Gastrocnemius medialis (tissue), 4 donors: ENCODE results near the gene ZBTB21. TPM values are rescaled to one million over a fixed set of nuclear protein-coding genes. Genes with fewer than 3 reads are reported as not detected.

ENCODE experiments used
- ATAC-seq, 2 donors: fragments of 150-250 bp; one replicate each; pipeline ENCODE4 v1.9.1; 2016
- DNase-seq, 2 donors: peaks; one replicate each; pipeline ENCODE4 v3.0.0-alpha.2; 2019
- H3K27ac ChIP-seq, 4 donors: fragments of 200-600 bp; sonication (generic); 1 replicate in 1 of 4; 2 replicates in 3 of 4; pipeline ENCODE4 v1.5.1; 2016 to 2018; ENCODE audit warnings: mild to moderate bottlenecking in 2 of 4, moderate library complexity in 1 of 4
- H3K27me3 ChIP-seq, 3 donors: fragments of 200-600 bp; sonication (generic) in 2 of 3; 1 replicate in 1 of 3; 2 replicates in 2 of 3; pipeline versions ENCODE4 v1.5.1 to v1.6.0; 2016 to 2019; ENCODE audit warnings: mild to moderate bottlenecking in 1 of 3, moderate library complexity in 1 of 3
- H3K36me3 ChIP-seq, 2 donors: fragments of 200-600 bp; sonication (generic) in 1 of 2; one replicate each; pipeline ENCODE4 v1.5.1; 2017 to 2018
- H3K4me1 ChIP-seq, 2 donors: fragments of 200-600 bp; sonication (generic) in 1 of 2; one replicate each; pipeline ENCODE4 v1.5.1; 2016 to 2017; ENCODE audit warnings: mild to moderate bottlenecking in 2 of 2
- H3K4me3 ChIP-seq, 4 donors: fragments of 200-600 bp; sonication (generic) in 3 of 4; 1 replicate in 1 of 4; 2 replicates in 3 of 4; pipeline ENCODE4 v1.5.1; 2016 to 2019; ENCODE audit warnings: mild to moderate bottlenecking in 2 of 4
- H3K9me3 ChIP-seq, 3 donors: fragments of 200-600 bp; sonication (generic) in 2 of 3; 1 replicate in 1 of 3; 2 replicates in 2 of 3; pipeline ENCODE4 v1.5.1; 2016 to 2019
- POLR2A ChIP-seq, 2 donors: fragments of 450-650 bp; IDR thresholded peaks; one replicate each; pipeline ENCODE4 v1.6.1; 2017; ENCODE audit warnings: antibody characterized with exemption in 2 of 2, mild to moderate bottlenecking in 2 of 2, moderate library complexity in 2 of 2
- in situ Hi-C, 4 donors: fragments of 200-750 bp; cut with MboI; loops; one replicate each; pipeline versions ENCODE4 v1.15.0 to v1.8.0; 2017; ENCODE audit warnings: low sequenced_read_pairs in 4 of 4
- intact Hi-C: fragments of 100-400 bp; cut with DNase I; formaldehyde crosslinking; loops from one replicate; pipeline ENCODE4 v1.15.1; 2023; ENCODE audit warnings: low total_unique reads
- total RNA-seq, 4 donors: library from RNA; depleted of rRNA; stranded (reverse); fragments of >200 nt; gene quantifications; one replicate each; pipeline versions ENCODE4 v1.1.0 to v1.2.3, GENCODE V29; 2016
- TF ChIP-seq, protein P1 (sequence below), 5 experiments: fragments of 450-650 bp in 3 of 5; fragments of 200-600 bp in 2 of 5; sonication (generic) in 2 of 5; IDR thresholded peaks in 4 of 5; conservative IDR thresholded peaks in 1 of 5; 1 replicate in 4 of 5; 2 replicates in 1 of 5; pipeline ENCODE4 v1.5.1; 2016 to 2019; ENCODE audit warnings: antibody characterized with exemption in 5 of 5, mild to moderate bottlenecking in 3 of 5, moderate library complexity in 3 of 5

ZBTB21 gene
- total RNA-seq, 4 donors from 2014 or later = 1.9 to 5.0 (median 4.0) TPM

DNA sequence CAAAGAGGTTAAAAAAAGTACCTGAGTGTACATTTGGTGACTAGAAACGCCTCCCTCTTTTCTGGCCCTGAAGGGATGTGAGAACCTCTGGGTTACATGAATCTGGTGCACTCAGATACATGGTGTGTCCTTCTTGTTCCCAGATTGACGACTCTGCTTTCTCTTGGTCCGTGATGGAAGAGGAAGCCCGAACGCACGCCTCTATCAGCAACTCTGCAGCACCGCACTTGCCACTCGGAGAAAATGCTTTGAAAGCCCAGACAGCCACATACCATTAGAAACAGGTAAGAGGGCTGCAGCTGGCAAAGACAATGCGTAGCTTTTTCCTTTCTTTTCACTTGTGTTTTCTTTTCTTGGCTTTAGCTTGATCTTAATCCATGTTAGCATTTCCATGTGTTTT is 21.1 kb upstream of the ZBTB21 start:
- no peak for ATAC-seq
- Histone ChIP-seq H3K4me3 (no peak overlapping the region), H3K4me1 (no peaks in the 10 kb centered on the region), H3K27me3 (no peaks in the 10 kb centered on the region), H3K9me3 (no peaks in the 10 kb centered on the region), H3K36me3 (no peaks in the 10 kb centered on the region), H3K27ac (no peak overlapping the region)
- in situ Hi-C loops = no loop called here
- intact Hi-C loops = no loop called here
- no peak for DNase-seq
- TF ChIP-seq, protein P1, sequence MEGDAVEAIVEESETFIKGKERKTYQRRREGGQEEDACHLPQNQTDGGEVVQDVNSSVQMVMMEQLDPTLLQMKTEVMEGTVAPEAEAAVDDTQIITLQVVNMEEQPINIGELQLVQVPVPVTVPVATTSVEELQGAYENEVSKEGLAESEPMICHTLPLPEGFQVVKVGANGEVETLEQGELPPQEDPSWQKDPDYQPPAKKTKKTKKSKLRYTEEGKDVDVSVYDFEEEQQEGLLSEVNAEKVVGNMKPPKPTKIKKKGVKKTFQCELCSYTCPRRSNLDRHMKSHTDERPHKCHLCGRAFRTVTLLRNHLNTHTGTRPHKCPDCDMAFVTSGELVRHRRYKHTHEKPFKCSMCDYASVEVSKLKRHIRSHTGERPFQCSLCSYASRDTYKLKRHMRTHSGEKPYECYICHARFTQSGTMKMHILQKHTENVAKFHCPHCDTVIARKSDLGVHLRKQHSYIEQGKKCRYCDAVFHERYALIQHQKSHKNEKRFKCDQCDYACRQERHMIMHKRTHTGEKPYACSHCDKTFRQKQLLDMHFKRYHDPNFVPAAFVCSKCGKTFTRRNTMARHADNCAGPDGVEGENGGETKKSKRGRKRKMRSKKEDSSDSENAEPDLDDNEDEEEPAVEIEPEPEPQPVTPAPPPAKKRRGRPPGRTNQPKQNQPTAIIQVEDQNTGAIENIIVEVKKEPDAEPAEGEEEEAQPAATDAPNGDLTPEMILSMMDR (IDR thresholded peaks at IDR 0.05 in 4 of 5, conservative IDR thresholded peaks at IDR 0.05 in 1 of 5) = no peak
- TF ChIP-seq POLR2A (IDR thresholded peaks at IDR 0.05) = no peak

DNA sequence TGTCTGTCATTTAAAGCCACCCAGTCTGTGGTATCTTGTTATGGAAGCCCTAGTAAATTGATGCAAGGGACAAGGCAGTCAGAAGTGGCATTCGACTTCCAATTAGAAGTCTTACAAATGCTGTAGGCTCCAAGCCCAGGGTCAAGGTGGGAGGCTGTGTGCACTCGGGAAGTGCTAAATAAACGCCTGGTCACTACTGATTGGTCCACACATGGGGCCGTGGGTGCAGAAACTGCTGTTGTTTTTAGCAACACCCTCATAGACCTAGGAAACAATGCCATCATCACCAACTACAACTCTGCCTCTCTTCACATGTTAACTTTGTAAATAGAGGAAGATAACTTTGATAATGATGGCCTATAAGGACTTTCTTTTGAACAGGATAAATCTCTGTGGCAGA is 20.2 kb upstream of the ZBTB21 start:
- Histone ChIP-seq H3K4me3 (no peak overlapping the region), H3K4me1 (no peaks in the 10 kb centered on the region), H3K9me3 (no peaks in the 10 kb centered on the region), H3K27ac (no peak overlapping the region), H3K36me3 (no peaks in the 10 kb centered on the region), H3K27me3 (no peaks in the 10 kb centered on the region)
- no peak for ATAC-seq
- TF ChIP-seq POLR2A (IDR thresholded peaks at IDR 0.05) = no peak
- TF ChIP-seq, protein P1 (IDR thresholded peaks at IDR 0.05 in 4 of 5, conservative IDR thresholded peaks at IDR 0.05 in 1 of 5) = no peak
- in situ Hi-C loops (no loop called here), intact Hi-C loops (no loop called here)
- DNase-seq = no peak

DNA sequence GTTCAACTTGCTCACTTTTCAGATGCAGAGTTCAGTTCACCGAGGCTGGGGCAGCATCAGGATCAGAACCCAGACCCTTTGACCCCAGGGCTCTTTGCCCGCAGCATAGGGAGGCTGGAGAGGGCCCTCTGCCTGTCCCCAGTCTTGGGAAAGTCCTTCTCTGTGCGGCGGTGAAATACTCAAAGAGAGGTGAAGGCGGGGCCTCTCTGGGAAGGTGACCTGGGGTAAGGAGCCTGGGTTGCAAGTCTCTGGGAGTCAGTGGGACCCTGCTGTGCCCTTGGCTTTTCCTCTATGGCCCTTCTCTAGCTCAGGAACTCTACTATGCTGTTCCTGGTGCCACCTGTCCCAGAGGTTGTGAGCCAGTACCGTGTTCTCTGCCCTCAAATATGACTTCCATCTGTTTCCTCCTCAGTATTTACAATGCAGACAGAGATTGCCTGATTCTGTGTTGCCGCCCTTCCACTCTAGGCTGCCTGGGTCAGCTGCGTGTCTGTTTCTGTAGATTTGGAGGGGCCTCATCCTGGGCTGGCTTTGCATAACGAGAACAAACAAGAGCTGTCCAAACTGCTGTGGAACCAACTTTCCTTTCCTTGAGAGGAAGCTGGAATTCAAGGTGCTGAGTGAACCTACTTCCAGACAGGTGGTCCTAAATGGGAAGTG is 18.7 kb upstream of the ZBTB21 start:
- no peaks in the 10 kb centered on the region for H3K9me3 ChIP-seq
- peaks cover 0 to 3% (median 0%) of the 10 kb centered on the region in 3 donors for H3K27me3 ChIP-seq
- no peaks in the 10 kb centered on the region for H3K4me1 ChIP-seq
- no peaks in the 10 kb centered on the region for H3K36me3 ChIP-seq
- H3K27ac ChIP-seq = peak overlapping the region in 1 of 4 donors; percentile 26
- in situ Hi-C loops = no loop called here
- ATAC-seq = no peak
- no peak for TF ChIP-seq POLR2A (IDR thresholded peaks at IDR 0.05)
- TF ChIP-seq, protein P1 (IDR thresholded peaks at IDR 0.05 in 4 of 5, conservative IDR thresholded peaks at IDR 0.05 in 1 of 5) = no peak
- no peak for DNase-seq
- intact Hi-C loops = no loop called here
- no peak overlapping the region for H3K4me3 ChIP-seq

DNA sequence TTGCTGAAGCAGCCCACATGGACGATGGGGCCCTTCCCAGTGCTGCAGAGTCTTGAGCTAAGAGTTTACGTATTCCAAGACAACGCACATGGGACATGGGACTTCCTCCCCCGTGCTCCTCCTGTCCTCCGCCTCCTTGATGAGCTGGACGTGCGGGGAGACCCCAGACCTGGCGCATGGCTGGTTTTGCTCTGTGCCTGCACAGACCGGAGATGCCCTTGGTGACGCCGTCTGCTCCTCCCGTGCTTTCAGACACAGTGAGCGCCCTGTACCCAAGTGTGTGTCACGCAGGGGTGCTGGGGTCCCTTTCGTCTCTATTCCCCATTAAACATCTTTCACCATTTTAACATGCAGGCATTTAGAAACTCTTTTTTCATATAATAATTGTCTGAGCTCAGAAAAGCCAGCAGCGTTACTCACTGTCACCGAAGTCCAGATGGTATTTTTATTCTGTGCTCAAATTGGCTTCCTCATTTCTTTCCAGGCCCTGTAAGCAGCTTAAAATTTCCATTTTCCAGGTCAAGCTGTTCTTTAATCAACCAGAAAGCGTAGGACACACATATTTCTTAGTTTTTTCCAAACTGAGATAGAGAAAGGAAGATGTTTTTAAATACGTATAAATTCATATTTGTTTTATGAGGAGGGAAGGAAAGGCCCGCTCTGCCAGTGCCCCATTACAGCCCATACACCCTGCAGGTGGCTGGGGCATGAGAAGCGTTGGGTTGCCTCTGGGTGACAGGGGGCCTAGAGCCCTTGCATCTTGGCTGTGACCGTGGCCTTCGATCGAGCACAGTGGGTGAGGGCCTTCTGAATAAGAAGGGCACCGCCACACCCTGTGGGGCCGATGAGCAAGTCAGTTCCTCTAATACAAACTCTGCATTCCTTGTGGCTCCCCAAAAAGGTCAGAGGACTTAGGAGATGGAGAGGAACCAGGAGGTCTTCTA is 17.9 kb upstream of the ZBTB21 start:
- H3K36me3 ChIP-seq = no peaks in the 10 kb centered on the region
- in situ Hi-C loops (no loop called here), intact Hi-C loops (no loop called here)
- H3K27ac ChIP-seq = no peak overlapping the region
- H3K9me3 ChIP-seq = no peaks in the 10 kb centered on the region
- no peaks in the 10 kb centered on the region for H3K4me1 ChIP-seq
- no peak for TF ChIP-seq POLR2A (IDR thresholded peaks at IDR 0.05)
- TF ChIP-seq, protein P1 (IDR thresholded peaks at IDR 0.05 in 4 of 5, conservative IDR thresholded peaks at IDR 0.05 in 1 of 5) = no peak
- H3K27me3 ChIP-seq = peaks cover 0 to 3% (median 0%) of the 10 kb centered on the region in 3 donors
- ATAC-seq = no peak
- H3K4me3 ChIP-seq = no peak overlapping the region
- no peak for DNase-seq
